Neuron (in vitro differentiated cells): ENCODE data around the gene ICOSLG.
"Not testable (repeated sequence)": the region's sequence is repeated elsewhere in the genome, so short reads cannot be mapped to it uniquely, and the experiment has no call there.

Experiments
- H2AFZ ChIP-seq: one replicate; pipeline ENCODE4 v1.6.1; 2013; ENCODE audit warnings: low read depth, mild to moderate bottlenecking, inconsistent platforms, low read length, moderate library complexity
- H3K27me3 ChIP-seq: one replicate; pipeline ENCODE4 v1.6.1; 2013; ENCODE audit warnings: low read length; ENCODE audit not compliant: insufficient read depth
- H3K36me3 ChIP-seq: one replicate; pipeline ENCODE4 v1.6.1; 2013; ENCODE audit warnings: low read length; ENCODE audit not compliant: insufficient read depth
- H3K4me1 ChIP-seq: one replicate; pipeline ENCODE4 v1.6.1; 2013; ENCODE audit warnings: low read length; ENCODE audit not compliant: insufficient read depth
- H3K4me3 ChIP-seq: 2 replicates; pipeline ENCODE4 v1.5.1; 2013; ENCODE audit warnings: mild to moderate bottlenecking, low read length, moderate library complexity
- H3K9me3 ChIP-seq: one replicate; pipeline ENCODE4 v1.6.1; 2013; ENCODE audit warnings: low read length

The ICOSLG gene

GRCh38 chr21:44260066-44260465 is 19.3 kb upstream of the ICOSLG start:
- H3K4me1 ChIP-seq = peaks cover 9% of the 10 kb centered on the region
- no peak overlapping the region for H3K4me3 ChIP-seq
- no peak overlapping the region for H2AFZ ChIP-seq
- no peaks in the 10 kb centered on the region for H3K36me3 ChIP-seq
- no peaks in the 10 kb centered on the region for H3K9me3 ChIP-seq
- H3K27me3 ChIP-seq = peaks cover 20% of the 10 kb centered on the region

- peaks cover 9% of the 10 kb centered on the region for H3K4me1 ChIP-seq
- H3K27me3 ChIP-seq = peaks cover 20% of the 10 kb centered on the region
- no peaks in the 10 kb centered on the region for H3K36me3 ChIP-seq
- H2AFZ ChIP-seq = no peak overlapping the region
- no peak overlapping the region for H3K4me3 ChIP-seq
- no peaks in the 10 kb centered on the region for H3K9me3 ChIP-seq
Measured at GRCh38 chr21:44259082-44259705, 18.5 kb upstream of the ICOSLG start.

DNA sequence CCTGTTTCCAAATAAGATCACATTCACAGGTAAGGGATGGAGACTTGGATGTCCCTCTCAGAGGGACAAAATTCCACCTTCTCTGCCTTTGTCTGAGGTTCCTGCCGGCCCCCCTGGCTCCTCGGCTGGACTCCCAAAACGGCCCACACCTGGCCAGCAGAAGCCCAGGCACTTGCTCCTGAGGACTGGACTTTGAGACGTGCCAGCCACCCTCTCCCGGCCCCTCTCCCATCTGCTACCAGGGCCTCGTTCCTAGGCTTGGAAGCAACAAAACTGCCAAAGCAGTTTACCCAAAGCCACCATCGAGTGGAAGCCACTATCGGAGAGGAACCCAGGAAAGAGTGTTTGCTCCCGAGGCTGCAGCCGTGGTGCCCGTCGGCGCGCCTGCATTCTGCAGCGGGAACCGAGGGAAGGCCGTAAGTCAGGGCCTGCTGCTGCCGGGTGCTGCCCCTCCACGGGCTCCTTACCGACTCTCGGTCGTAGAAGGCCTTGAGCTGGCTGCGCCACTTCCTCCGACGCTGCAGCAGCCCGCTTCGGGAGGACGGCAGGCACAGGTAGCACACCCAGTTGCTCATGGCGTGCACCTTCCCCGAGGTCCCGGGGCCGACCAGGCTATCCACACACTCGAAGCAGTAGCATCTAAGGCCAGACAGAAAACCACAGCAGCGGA is 17.4 kb upstream of the ICOSLG start:
- H2AFZ ChIP-seq = no peak overlapping the region
- no peak overlapping the region for H3K4me3 ChIP-seq
- peaks cover 20% of the 10 kb centered on the region for H3K27me3 ChIP-seq
- H3K9me3 ChIP-seq = no peaks in the 10 kb centered on the region
- H3K4me1 ChIP-seq = peaks cover 2% of the 10 kb centered on the region
- H3K36me3 ChIP-seq = no peaks in the 10 kb centered on the region

DNA sequence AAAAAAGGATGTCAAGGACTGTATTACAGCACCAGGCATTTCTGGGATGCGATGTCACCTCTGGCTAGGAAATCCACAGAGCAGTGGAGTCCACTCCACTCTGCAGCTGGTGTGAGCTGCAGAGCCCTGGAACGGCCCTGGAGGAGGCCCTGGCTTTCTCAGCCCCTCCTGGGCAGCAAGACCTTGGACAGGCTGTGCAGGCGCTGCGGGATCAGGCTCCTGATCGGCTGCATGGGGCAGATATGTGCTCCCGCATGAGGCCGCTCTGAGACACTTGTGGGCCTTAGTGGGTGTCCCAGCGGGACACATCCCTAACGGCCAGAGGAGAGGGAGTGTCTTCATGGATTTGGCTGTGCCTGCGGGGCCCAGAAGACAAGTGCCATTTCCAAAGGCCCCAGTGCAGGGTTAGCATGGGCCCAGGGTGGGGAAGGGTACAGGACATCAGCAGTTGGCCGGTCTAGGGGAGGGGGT is 14.8 kb upstream of the ICOSLG start:
- Histone ChIP-seq H3K4me1 (no peaks in the 10 kb centered on the region), H2AFZ (no peak overlapping the region), H3K27me3 (peaks cover 15% of the 10 kb centered on the region), H3K9me3 (no peaks in the 10 kb centered on the region), H3K36me3 (no peaks in the 10 kb centered on the region), H3K4me3 (no peak overlapping the region)

GRCh38 chr21:44253832-44254710 is 13.3 kb upstream of the ICOSLG start:
- H3K9me3 ChIP-seq = no peaks in the 10 kb centered on the region
- no peak overlapping the region for H2AFZ ChIP-seq
- no peaks in the 10 kb centered on the region for H3K36me3 ChIP-seq
- no peaks in the 10 kb centered on the region for H3K4me1 ChIP-seq
- H3K27me3 ChIP-seq = peaks cover 8% of the 10 kb centered on the region
- no peak overlapping the region for H3K4me3 ChIP-seq

- H3K4me3 ChIP-seq, H3K27me3 ChIP-seq, H3K36me3 ChIP-seq, H2AFZ ChIP-seq, H3K9me3 ChIP-seq, H3K4me1 ChIP-seq: not testable (repeated sequence)
Measured at GRCh38 chr21:44249204-44250037, 8.7 kb upstream of the ICOSLG start.

GRCh38 chr21:44247904-44248303 is 7.2 kb upstream of the ICOSLG start:
- H3K36me3 ChIP-seq, H2AFZ ChIP-seq, H3K4me3 ChIP-seq, H3K9me3 ChIP-seq, H3K4me1 ChIP-seq, H3K27me3 ChIP-seq: not testable (repeated sequence)

DNA sequence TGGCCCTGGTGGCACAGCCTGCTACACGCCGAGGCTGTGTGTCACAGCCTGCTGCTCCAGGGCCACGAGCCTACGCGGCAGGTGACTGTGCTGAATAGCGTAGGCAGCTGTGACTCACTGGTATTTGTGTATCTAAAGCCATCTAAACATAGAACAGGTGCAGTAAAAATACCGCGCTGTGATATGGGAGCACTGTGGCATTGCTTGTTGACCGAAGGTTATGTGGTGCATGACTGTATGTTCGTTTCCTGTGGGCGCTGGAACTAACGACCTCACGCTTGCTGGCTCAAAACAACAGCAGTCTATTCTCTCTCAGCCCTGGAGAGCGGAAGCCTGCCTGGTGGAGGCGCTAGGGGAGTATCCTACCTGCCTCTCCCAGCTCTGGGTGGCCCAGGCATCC is 3.2 kb upstream of the ICOSLG start:
- H3K27me3 ChIP-seq, H3K36me3 ChIP-seq: not testable (repeated sequence)

GRCh38 chr21:44241281-44241680 is 538 bp upstream of the ICOSLG start:
- not testable (repeated sequence) for H3K4me3 ChIP-seq, H3K27me3 ChIP-seq, H3K9me3 ChIP-seq, H2AFZ ChIP-seq, H3K4me1 ChIP-seq, H3K36me3 ChIP-seq

More for the DNA sequence above, 3.2 kb upstream of the ICOSLG start:
- not testable (repeated sequence) for H2AFZ ChIP-seq, H3K4me3 ChIP-seq, H3K4me1 ChIP-seq, H3K9me3 ChIP-seq

GRCh38 chr21:44240353-44240752 is 390 bp downstream of the ICOSLG start:
- not testable (repeated sequence) for H3K4me1 ChIP-seq, H3K36me3 ChIP-seq, H3K27me3 ChIP-seq, H3K9me3 ChIP-seq, H3K4me3 ChIP-seq, H2AFZ ChIP-seq

GRCh38 chr21:44229561-44229960 is 11.2 kb downstream of the ICOSLG start:
- not testable (repeated sequence) for H3K9me3 ChIP-seq, H2AFZ ChIP-seq, H3K4me3 ChIP-seq, H3K27me3 ChIP-seq, H3K36me3 ChIP-seq, H3K4me1 ChIP-seq

- not testable (repeated sequence) for H3K36me3 ChIP-seq, H3K9me3 ChIP-seq, H2AFZ ChIP-seq, H3K4me1 ChIP-seq, H3K27me3 ChIP-seq, H3K4me3 ChIP-seq
Measured at GRCh38 chr21:44228109-44228508, 12.6 kb downstream of the ICOSLG start.

GRCh38 chr21:44227614-44228013 is 13.1 kb downstream of the ICOSLG start:
- H3K36me3 ChIP-seq, H3K9me3 ChIP-seq, H2AFZ ChIP-seq, H3K4me1 ChIP-seq, H3K4me3 ChIP-seq, H3K27me3 ChIP-seq: not testable (repeated sequence)
